HPDE6-E6E7 (cell line): ENCODE measurements around the gene RCAN1.

ENCODE experiments used
- DNase-seq: peaks from one replicate; pipeline ENCODE4 v3.0.0; 2011; ENCODE audit warnings: missing footprints; ENCODE audit errors: extremely low spot score

Gene RCAN1

GRCh38 chr21:34614628-34615486, at the start of gene RCAN1:
Gene RCAN1 (minus strand): TSS chr21:34615113. CDS start chr21:34615011, 102 bp downstream.
- DNase-seq = peak; percentile 92

- DNase-seq = no peak
Observed at GRCh38 chr21:34661848-34662247, 46.9 kb upstream of the RCAN1 start.

DNA sequence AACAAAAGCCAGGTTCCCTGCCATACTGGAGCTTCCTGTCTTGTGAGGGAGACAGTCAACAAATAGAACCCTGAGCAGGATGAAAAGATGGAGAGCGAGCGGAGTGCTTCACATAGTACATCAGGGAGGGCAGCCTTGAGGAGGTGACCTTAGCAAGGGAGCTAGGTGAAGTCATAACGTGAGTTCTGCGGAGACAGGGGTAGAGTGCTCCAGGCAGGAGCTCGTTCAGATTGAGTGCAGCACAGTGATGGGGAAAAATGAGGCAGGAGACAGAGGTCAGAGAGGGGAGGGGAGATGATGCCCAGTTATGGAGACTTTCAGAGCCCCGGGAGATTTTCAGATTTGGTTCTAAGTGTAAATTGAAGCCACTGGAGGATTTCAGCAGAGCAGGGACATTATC, 38.6 kb upstream of the RCAN1 start:
- no peak for DNase-seq

DNA sequence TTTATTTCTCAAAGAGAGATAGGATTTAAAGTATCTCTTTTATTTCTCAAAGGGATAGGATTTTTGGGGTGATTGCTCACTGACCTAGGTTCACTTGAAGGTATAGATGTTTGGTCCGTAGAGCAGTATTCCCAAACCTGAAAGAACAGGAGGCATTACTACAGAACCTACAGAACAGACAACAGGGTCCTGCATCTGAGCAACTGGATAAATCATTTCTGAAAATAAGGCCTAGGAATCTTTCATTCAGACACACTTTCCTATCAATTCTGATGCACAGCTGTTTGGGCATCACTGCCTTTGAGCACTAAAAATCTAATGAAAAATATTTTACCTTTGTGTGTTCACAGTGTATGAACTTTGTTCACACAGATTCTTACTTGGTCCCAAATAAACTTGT, 36.7 kb upstream of the RCAN1 start:
- no peak for DNase-seq

DNA sequence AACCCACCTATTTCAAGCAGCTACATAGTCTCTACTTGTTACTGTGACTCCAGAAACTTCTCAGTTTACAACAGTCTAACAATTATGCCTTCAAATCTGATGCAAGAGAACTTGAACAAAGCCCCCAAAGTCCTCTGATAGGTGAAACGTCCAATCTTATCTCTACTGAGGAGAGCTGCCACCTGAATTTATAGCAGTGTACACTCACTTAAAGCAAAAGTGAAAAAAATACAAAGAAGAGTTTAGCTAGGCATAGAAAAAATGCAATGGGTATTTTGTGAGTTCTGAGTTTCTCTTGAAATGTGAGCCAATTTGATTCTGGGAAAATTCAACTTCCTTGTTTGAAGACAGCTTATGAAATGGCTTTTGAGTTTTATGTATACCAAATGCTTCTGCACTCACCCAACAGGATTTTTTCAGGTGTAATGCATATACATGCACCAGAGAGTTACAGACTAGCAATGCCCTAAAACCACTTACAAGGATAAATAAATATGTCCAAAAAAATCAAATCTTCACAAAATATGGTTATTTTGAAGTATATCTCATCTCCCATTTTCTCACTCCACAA, 36.0 kb upstream of the RCAN1 start:
- no peak for DNase-seq

- DNase-seq = no peak
Observed at GRCh38 chr21:34649400-34649799, 34.5 kb upstream of the RCAN1 start.

GRCh38 chr21:34648739-34649297, 33.9 kb upstream of the RCAN1 start:
- no peak for DNase-seq

DNA sequence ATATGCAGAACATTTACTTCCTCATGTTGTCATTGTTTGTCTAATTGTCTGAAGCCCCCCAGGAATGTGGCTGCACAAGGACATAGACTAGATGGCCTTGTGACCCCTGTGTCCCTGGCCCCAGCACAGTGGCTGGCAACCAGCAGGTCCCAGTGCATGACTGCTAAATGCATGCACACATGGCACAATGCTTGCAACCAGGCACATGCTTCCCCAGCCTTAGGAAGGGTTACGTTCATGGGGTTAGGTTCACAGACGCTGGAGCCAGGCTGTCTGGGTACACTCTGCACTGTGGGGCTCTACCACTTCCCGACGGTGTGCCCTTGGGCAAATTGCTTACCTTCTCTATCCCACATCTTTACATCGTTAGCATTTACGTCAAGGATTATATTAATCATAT, 32.6 kb upstream of the RCAN1 start:
- DNase-seq = no peak

DNA sequence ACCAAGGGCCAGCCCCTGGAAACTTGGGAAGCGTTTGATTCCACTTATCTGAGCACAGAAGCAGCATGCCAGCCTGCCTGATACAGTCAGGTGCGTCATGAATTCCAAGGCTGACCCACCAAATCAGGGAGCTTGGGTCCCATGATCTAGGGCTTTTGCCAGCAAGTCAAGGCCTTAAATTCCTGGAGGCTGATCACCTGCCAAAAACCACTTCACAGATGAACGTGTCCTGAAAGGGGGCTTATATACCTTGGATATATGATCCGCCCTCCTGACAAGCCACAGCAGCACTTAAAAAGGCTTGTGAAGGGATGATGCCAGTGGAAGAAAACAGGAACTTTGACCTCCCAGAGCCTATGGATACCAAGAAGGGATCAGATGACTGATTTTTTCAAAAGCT, 29.9 kb upstream of the RCAN1 start:
- no peak for DNase-seq

GRCh38 chr21:34642211-34643075, 27.5 kb upstream of the RCAN1 start:
- DNase-seq = no peak

DNA sequence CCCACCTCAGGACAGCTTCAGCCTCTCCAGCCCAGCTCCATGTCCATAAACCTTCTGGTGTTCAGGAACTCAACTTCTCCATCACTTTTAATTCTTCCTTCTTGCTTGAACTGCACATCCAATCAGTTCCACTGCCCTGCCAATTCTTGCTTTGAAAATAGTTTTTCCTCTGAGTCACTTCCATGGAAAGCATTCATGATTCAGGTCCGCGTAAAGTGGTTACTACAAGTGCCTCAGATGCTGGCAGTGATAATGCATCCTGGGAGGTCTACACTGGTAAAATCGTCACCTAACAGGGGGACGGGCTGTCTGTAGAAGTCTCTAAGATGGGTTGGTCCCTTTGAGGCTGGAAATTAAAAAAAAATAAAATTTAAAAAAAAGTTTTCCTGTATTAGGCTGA, 25.9 kb upstream of the RCAN1 start:
- DNase-seq = peak; percentile 39

- no peak for DNase-seq
Observed at GRCh38 chr21:34639882-34640788, 25.2 kb upstream of the RCAN1 start.

DNA sequence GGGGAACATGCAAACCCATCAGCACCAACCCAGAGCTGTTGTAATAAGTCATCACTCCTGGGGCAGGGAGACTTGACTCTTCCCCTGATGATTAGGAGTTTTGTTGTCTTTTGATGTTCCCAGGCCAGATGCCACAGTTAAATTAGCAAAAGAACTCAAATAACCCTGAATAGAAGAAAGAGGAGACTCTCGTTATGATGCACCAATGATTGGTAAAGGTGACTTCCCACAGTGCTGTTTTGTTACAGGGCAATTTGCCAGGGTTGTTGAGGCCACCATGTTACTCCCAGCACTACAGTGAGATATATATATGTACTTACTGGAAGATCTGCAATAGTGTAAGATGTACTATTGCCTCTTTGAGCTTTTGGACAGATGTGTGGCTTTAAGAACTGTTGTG, 24.3 kb upstream of the RCAN1 start:
- no peak for DNase-seq

GRCh38 chr21:34636961-34637360, 22.0 kb upstream of the RCAN1 start:
- DNase-seq = no peak

DNA sequence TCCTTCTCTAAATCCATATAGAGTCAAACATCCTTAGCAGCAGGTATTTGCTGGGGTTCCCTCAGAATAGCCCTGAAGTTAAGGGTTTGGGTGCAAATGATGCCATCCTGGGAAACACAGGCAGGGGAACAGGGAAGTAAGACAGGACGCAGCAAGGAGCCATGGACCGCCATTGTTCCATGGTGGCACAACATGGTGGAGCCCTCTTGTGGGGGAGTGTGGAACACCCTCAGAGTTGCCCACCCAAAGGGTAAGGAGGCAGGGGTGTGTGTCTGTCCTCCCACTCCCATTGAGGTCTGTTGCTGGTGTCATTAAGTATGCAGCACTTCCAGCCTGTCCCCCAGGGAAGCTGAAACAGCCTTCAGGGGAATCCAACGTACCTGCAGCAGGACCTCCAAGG, 20.4 kb upstream of the RCAN1 start:
- DNase-seq = no peak

DNA sequence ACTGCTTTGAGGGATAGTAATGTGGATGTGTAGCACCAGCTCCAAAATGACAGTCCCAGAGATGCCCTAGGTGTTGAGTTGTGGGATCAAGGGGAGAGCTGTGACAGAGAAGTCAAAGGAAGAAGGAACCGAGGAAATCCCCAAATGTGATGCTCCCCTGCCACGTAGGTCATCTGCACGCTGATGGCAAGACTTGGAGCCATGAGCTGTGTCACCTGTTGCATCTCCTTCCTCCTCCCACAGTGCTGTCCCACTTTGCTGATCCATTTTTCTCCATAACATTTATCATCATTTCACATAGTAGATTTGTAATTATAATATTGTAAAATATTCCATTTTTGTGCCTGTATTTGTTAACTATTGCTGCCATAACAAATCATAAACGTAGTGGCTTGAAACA, 17.6 kb upstream of the RCAN1 start:
- DNase-seq = no peak

DNA sequence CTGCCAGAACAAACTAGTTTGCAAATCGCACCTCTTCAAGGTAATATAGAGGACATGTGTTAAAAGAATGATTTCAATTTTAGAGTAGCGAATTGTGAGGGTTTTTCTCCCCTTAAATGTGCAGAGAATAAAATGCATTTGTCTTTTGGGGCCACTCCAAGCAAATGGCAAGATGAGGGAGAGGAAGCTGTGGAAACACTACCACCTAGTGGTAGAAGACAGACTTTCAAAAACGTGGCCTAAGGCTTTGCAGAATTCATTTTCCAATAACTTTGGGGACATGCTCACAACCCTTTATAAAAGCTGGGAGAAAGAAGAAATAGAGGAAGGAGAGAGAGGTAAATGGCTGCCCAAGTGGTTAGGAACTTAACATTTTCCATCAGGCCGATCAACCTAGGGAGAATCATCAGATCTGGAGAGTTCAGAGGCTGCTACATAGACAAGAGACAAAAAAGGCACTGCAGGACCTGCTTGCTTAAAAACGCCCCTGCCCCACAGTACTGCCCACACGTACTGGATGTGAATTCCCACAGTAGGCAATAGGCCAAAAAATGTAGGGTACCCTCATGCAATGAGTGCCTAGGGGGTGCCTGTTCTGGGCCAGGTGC, 15.7 kb upstream of the RCAN1 start:
- peak; percentile 48 for DNase-seq

DNA sequence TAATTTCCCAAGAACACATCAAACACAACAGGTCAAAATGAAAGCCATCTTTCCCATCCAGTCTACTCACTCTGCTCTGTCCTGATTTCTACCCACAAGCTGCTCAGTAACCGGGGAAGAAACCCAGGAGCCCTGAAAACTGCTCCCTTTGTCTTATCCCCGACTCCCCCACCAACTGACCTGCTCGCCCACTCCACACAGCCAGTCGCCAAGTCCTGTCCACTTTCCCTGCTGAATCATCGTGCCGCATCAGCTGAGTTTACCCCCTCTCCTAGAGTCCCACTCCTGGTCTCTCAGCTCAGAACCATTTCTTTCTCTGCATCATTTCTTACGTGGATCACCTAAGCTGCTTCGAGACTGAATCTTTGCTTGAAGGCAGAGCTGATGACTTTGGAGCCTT, 11.2 kb upstream of the RCAN1 start:
- no peak for DNase-seq

DNA sequence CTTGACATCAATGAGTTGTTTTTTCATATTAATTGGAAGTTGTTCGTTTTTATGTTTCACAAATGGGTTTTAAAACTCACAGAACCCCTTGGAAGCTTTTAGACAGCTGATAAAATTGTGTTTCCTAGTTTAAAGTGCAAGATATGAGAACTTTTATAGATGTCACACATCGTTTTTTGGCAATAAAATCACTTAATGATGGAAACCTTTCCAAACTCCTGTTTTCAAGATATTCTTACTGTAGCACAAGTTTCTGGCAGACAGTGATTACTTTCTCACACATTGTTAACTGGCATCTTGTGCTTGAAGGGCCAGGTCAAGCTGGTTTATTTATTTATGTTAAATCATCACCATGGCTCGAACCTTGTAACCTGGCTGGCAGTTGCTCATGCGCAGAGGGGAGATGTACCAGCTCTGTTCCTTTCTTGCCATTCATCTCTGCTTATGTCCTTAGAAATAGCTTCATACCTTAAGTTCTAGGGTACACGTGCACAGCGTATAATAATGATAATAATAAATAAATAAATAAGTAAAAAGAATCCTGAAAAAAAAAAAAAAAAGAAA, 10.2 kb upstream of the RCAN1 start:
- no peak for DNase-seq

GRCh38 chr21:34623516-34623915, 8.6 kb upstream of the RCAN1 start:
- DNase-seq = no peak
